Liver (tissue), 9 donors: ENCODE measurements around the gene KLK15. TPM values are rescaled to one million over a fixed set of nuclear protein-coding genes. Genes with fewer than 3 reads are reported as not detected.

Source experiments
- DNase-seq: peaks from one replicate; pipeline ENCODE4 v3.0.0-alpha.2; 2017; ENCODE audit warnings: low spot score
- H3K27ac ChIP-seq, 2 donors: one replicate each; pipeline ENCODE4 v1.7.0; 2013; ENCODE audit warnings: inconsistent platforms in 2 of 2, low read length in 2 of 2, control low read depth in 1 of 2, low read depth in 1 of 2, mild to moderate bottlenecking in 1 of 2
- H3K27me3 ChIP-seq, 4 donors: one replicate each; pipeline versions ENCODE4 v1.6.1 to v1.7.0; 2013; ENCODE audit warnings: low read length in 3 of 4, inconsistent platforms in 1 of 4, mild to moderate bottlenecking in 1 of 4, moderate library complexity in 1 of 4; ENCODE audit not compliant: control insufficient read depth in 4 of 4, insufficient read depth in 4 of 4
- H3K36me3 ChIP-seq, 4 donors: one replicate each; pipeline versions ENCODE4 v1.6.1 to v1.7.0; 2013; ENCODE audit warnings: low read length in 3 of 4, mild to moderate bottlenecking in 3 of 4, low read depth in 1 of 4, moderate library complexity in 1 of 4; ENCODE audit not compliant: control insufficient read depth in 4 of 4, insufficient read depth in 3 of 4
- H3K4me1 ChIP-seq, 4 donors: one replicate each; pipeline versions ENCODE4 v1.6.1 to v1.7.0; 2013; ENCODE audit warnings: low read length in 3 of 4, mild to moderate bottlenecking in 3 of 4, moderate library complexity in 1 of 4; ENCODE audit not compliant: control insufficient read depth in 4 of 4, insufficient read depth in 4 of 4
- H3K4me3 ChIP-seq, 3 donors: one replicate each; pipeline versions ENCODE4 v1.6.1 to v1.7.0; 2013; ENCODE audit warnings: low read length in 3 of 3, control low read depth in 1 of 3, low read depth in 1 of 3, mild to moderate bottlenecking in 1 of 3
- H3K9ac ChIP-seq, 2 donors: one replicate each; pipeline ENCODE4 v1.7.0; 2013; ENCODE audit warnings: low read length in 2 of 2, mild to moderate bottlenecking in 2 of 2, moderate library complexity in 2 of 2, control low read depth in 1 of 2, low read depth in 1 of 2
- H3K9me3 ChIP-seq, 4 donors: one replicate each; pipeline versions ENCODE4 v1.6.1 to v1.7.0; 2013; ENCODE audit warnings: low read length in 3 of 4; ENCODE audit not compliant: control insufficient read depth in 4 of 4
- ATF3 ChIP-seq: IDR thresholded peaks from 2 replicates; pipeline ENCODE4 v1.6.1; 2016; ENCODE audit warnings: antibody characterized with exemption
- CTCF ChIP-seq: fragments of 150-350 bp; IDR thresholded peaks from 2 replicates; pipeline ENCODE4 v1.5.1; 2017; ENCODE audit warnings: improper control_type of control experiment, low read depth, low read length; ENCODE audit not compliant: missing input control
- EGR1 ChIP-seq, 2 donors: IDR thresholded peaks; 2 replicates each; pipeline ENCODE4 v1.6.1; 2016 to 2018; ENCODE audit warnings: antibody characterized with exemption in 2 of 2, low read depth in 2 of 2
- FOXA1 ChIP-seq: IDR thresholded peaks from 2 replicates; pipeline ENCODE4 v1.6.1; 2016; ENCODE audit warnings: antibody characterized with exemption
- FOXA2 ChIP-seq: IDR thresholded peaks from 2 replicates; pipeline ENCODE4 v1.6.1; 2016; ENCODE audit warnings: antibody characterized with exemption
- GABPA ChIP-seq, 2 donors: IDR thresholded peaks in 1 of 2; conservative IDR thresholded peaks in 1 of 2; 2 replicates each; pipeline ENCODE4 v1.6.1; 2016; ENCODE audit warnings: antibody characterized with exemption in 2 of 2, mild to moderate bottlenecking in 1 of 2, moderate library complexity in 1 of 2
- HNF4A ChIP-seq, 2 donors: conservative IDR thresholded peaks; 2 replicates each; pipeline ENCODE4 v1.6.1; 2016; ENCODE audit warnings: antibody characterized with exemption in 2 of 2, mild to moderate bottlenecking in 2 of 2
- HNF4G ChIP-seq: IDR thresholded peaks from 2 replicates; pipeline ENCODE4 v1.6.1; 2016; ENCODE audit warnings: antibody characterized with exemption
- JUND ChIP-seq, 2 donors: IDR thresholded peaks; 2 replicates each; pipeline ENCODE4 v1.6.1; 2016; ENCODE audit warnings: antibody characterized with exemption in 2 of 2
- MAX ChIP-seq: IDR thresholded peaks from 2 replicates; pipeline ENCODE4 v1.6.1; 2016; ENCODE audit warnings: antibody characterized with exemption
- NR2F2 ChIP-seq: IDR thresholded peaks from 2 replicates; pipeline ENCODE4 v1.6.1; 2016; ENCODE audit warnings: antibody characterized with exemption
- RAD21 ChIP-seq, 2 donors: IDR thresholded peaks; 2 replicates each; pipeline ENCODE4 v1.6.1; 2016; ENCODE audit warnings: antibody characterized with exemption in 2 of 2, mild to moderate bottlenecking in 2 of 2
- REST ChIP-seq: IDR thresholded peaks from 2 replicates; pipeline ENCODE4 v1.6.1; 2016; ENCODE audit warnings: antibody characterized with exemption, mild to moderate bottlenecking
- RXRA ChIP-seq, 2 donors: IDR thresholded peaks; 2 replicates each; pipeline ENCODE4 v1.6.1; 2017 to 2018; ENCODE audit warnings: antibody characterized with exemption in 2 of 2, mild to moderate bottlenecking in 1 of 2
- SP1 ChIP-seq: IDR thresholded peaks from 2 replicates; pipeline ENCODE4 v1.6.1; 2018; ENCODE audit warnings: antibody characterized with exemption, mild to moderate bottlenecking
- TAF1 ChIP-seq: conservative IDR thresholded peaks from 2 replicates; pipeline ENCODE4 v1.6.1; 2016; ENCODE audit warnings: antibody characterized with exemption, mild to moderate bottlenecking
- YY1 ChIP-seq: IDR thresholded peaks from 2 replicates; pipeline ENCODE4 v1.6.1; 2016; ENCODE audit warnings: antibody characterized with exemption, mild to moderate bottlenecking
- ZBTB33 ChIP-seq: IDR thresholded peaks from 2 replicates; pipeline ENCODE4 v1.6.1; 2016; ENCODE audit warnings: antibody characterized with exemption
- WGBS: extraction: QIAGEN DNeasy Blood & Tissue Kit; methylation state at CpG from one replicate; pipeline ENCODE4 v1.1.7; 2013; 5-methylcytosine and 5-hydroxymethylcytosine counted together
- polyA plus RNA-seq, 2 donors: library from polyadenylated mRNA; stranded (reverse) in 1 of 2; unstranded in 1 of 2; fragments of 200-250 nt in 1 of 2; fragments of >200 nt in 1 of 2; fragmentation: Nextera tagmentation in 1 of 2; extraction: Ambion mirVana in 1 of 2; gene quantifications; one replicate each; pipeline versions ENCODE4 v1.2.1 to v1.2.3, GENCODE V29; 2013 to 2015
- total RNA-seq, 2 donors: library from RNA; depleted of rRNA; stranded (reverse); fragments of >200 nt; gene quantifications; one replicate each; pipeline ENCODE4 v1.2.3, GENCODE V29; 2014
- donor health status: healthy.
- donor health status: healthy.
- donor health status: healthy.
- donor health status: healthy.
- donor health status: healthy.

KLK15 gene
- total and polyA plus RNA-seq, 4 donors, result not detected

- TF ChIP-seq EGR1 (IDR thresholded peaks at IDR 0.05; ENCODE audit: low read depth in 2 of 2) (no peak), JUND (IDR thresholded peaks at IDR 0.05) (no peak), CTCF (no peak), YY1 (no peak), FOXA1 (no peak), HNF4A (conservative IDR thresholded peaks at IDR 0.05) (no peak), ATF3 (no peak), NR2F2 (no peak), REST (no peak), TAF1 (no peak), HNF4G (no peak), SP1 (no peak), MAX (no peak), FOXA2 (no peak), RAD21 (IDR thresholded peaks at IDR 0.05) (no peak), RXRA (IDR thresholded peaks at IDR 0.05) (no peak), ZBTB33 (no peak), GABPA (IDR thresholded peaks at IDR 0.05 in 1 of 2, conservative IDR thresholded peaks at IDR 0.05 in 1 of 2) (no peak)
- Histone ChIP-seq H3K4me3 (no peak overlapping the region), H3K9me3 (peaks cover 0 to 12% (median 2%) of the 10 kb centered on the region in 4 donors), H3K27ac (no peak overlapping the region), H3K36me3 (no peaks in the 10 kb centered on the region), H3K4me1 (no peaks in the 10 kb centered on the region), H3K27me3 (no peaks in the 10 kb centered on the region), H3K9ac (no peak overlapping the region)
- DNase-seq, result no peak
- WGBS, result 77% methylated on average over 6 of the region's 6 CpGs
These were observed 8.8 kb upstream of the KLK15 start for GRCh38 chr19:50842130-50842529.
